Measurements from ENCODE around the gene GAS2L1. TPM values are rescaled to one million over a fixed set of nuclear protein-coding genes. Genes with fewer than 3 reads are reported as not detected.

Gene GAS2L1
- total and polyA plus RNA-seq, 10 donors: 7.0 to 41.5 (median 28.3) TPM

GRCh38 chr22:29306835-29307595 lies 565 bp downstream of the GAS2L1 start:
- TF ChIP-seq CTCF (IDR thresholded peaks at IDR 0.05 in 8 of 11, conservative IDR thresholded peaks at IDR 0.05 in 3 of 11) (no peak), POLR2AphosphoS5 (IDR thresholded peaks at IDR 0.05) (peak in 2 of 3 donors; percentile 61 to 70)
- Histone ChIP-seq H3K27ac (peak overlapping the region; percentile 51 to 89 (median 77)), H3K9me3 (no peaks in the 10 kb centered on the region), H3K4me3 (peak overlapping the region; percentile 60 to 89 (median 72)), H3K4me1 (peaks cover 26 to 89% (median 71%) of the 10 kb centered on the region in 6 donors), H3K27me3 (replicated peaks in 1 of 7) (peaks cover 0 to 55% (median 16%) of the 10 kb centered on the region in 7 donors), H3K36me3 (peaks cover 0 to 7% (median 0%) of the 10 kb centered on the region in 6 donors)
- intact Hi-C loops (cut with DNase I; ENCODE audit: low total_unique reads): no loop called here
- DNase-seq: peak; percentile 86
- WGBS, 5 donors: 14 to 51% (median 19%) methylated on average over 18 to 83 of the region's 83 CpGs

GRCh38 chr22:29307596-29308147 lies 1.2 kb downstream of the GAS2L1 start:
- H3K27me3 ChIP-seq (replicated peaks in 1 of 7): peaks cover 0 to 61% (median 22%) of the 10 kb centered on the region in 7 donors
- peak overlapping the region; percentile 51 to 89 (median 77) for H3K27ac ChIP-seq
- intact Hi-C loops (cut with DNase I; ENCODE audit: low total_unique reads): no loop called here
- peaks cover 26 to 89% (median 68%) of the 10 kb centered on the region in 6 donors for H3K4me1 ChIP-seq
- H3K9me3 ChIP-seq: no peaks in the 10 kb centered on the region
- TF ChIP-seq POLR2AphosphoS5 (IDR thresholded peaks at IDR 0.05) (no peak), POLR2A (IDR thresholded peaks at IDR 0.05) (no peak), CTCF (IDR thresholded peaks at IDR 0.05 in 8 of 11, conservative IDR thresholded peaks at IDR 0.05 in 3 of 11) (no peak)
- DNase-seq: no peak
- H3K4me3 ChIP-seq: peak overlapping the region; percentile 60 to 89 (median 72)
- H3K36me3 ChIP-seq: peaks cover 0 to 10% (median 0%) of the 10 kb centered on the region in 6 donors
- WGBS, 5 donors: 68 to 82% (median 76%) methylated on average over 16 to 20 of the region's 20 CpGs

- H3K36me3 ChIP-seq: peaks cover 0 to 10% (median 0%) of the 10 kb centered on the region in 6 donors
- intact Hi-C loops (cut with DNase I; ENCODE audit: low total_unique reads): no loop called here
- H3K9me3 ChIP-seq: no peaks in the 10 kb centered on the region
- H3K27me3 ChIP-seq (replicated peaks in 1 of 7): peaks cover 0 to 67% (median 26%) of the 10 kb centered on the region in 7 donors
- TF ChIP-seq CTCF (IDR thresholded peaks at IDR 0.05 in 8 of 11, conservative IDR thresholded peaks at IDR 0.05 in 3 of 11): no peak
- no peak for TF ChIP-seq POLR2A (IDR thresholded peaks at IDR 0.05)
- no peak for TF ChIP-seq POLR2AphosphoS5 (IDR thresholded peaks at IDR 0.05)
- 59 to 87% (median 80%) methylated on average over 4 to 50 of the region's 50 CpGs for WGBS, 5 donors
- peak overlapping the region in 6 of 8 donors; percentile 6 to 89 (median 72) for H3K4me3 ChIP-seq
- DNase-seq: no peak
- H3K27ac ChIP-seq: peak overlapping the region in 6 of 8 donors; percentile 5 to 89 (median 82)
- H3K4me1 ChIP-seq: peaks cover 26 to 89% (median 65%) of the 10 kb centered on the region in 6 donors
These were observed 1.8 kb downstream of the GAS2L1 start for GRCh38 chr22:29308148-29308790.
